ENCODE measurements around the gene ZSCAN21. TPM values are rescaled to one million over a fixed set of nuclear protein-coding genes. Genes with fewer than 3 reads are reported as not detected.

Gene ZSCAN21
- total RNA-seq, 2 donors from 2014 or later = 22.7 to 25.1 TPM

DNA sequence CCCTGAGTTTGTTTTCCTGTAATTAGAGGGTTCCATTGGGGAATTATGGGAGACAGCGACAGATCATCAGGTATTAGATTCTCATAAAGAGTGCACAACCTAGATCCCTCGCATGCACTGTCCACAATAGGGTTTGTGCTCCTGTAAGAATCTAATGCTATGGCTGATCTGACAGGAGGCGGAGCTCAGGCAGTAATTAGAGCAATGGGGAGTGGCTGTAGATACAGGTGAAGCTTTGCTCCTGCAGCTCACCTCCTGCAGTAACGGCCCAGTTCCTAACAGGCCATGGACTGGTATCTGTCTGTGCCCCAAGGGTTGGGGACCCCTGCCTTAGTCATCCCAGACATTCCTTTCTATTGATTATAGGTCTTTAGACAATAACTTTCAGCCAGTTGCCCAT lies 894 bp upstream of the ZSCAN21 start:
- 92 to 96% methylated on average over 3 to 4 of the region's 4 CpGs for WGBS, 2 experiments (ENCODE audit: insufficient coverage in 1 of 2, insufficient read length in 1 of 2)
- H3K36me3 ChIP-seq (ENCODE audit: control insufficient read depth, insufficient read depth, low read length) = peaks cover 4% of the 10 kb centered on the region
- H3K27ac ChIP-seq (ENCODE audit: low read depth, low read length) = no peak overlapping the region
- H3K36me3 Mint-ChIP-seq (ENCODE audit: low read depth) = peaks cover 11% of the 10 kb centered on the region
- H3K9me3 ChIP-seq (ENCODE audit: control insufficient read depth, low read length) = no peaks in the 10 kb centered on the region
- TF ChIP-seq, protein P1, sequence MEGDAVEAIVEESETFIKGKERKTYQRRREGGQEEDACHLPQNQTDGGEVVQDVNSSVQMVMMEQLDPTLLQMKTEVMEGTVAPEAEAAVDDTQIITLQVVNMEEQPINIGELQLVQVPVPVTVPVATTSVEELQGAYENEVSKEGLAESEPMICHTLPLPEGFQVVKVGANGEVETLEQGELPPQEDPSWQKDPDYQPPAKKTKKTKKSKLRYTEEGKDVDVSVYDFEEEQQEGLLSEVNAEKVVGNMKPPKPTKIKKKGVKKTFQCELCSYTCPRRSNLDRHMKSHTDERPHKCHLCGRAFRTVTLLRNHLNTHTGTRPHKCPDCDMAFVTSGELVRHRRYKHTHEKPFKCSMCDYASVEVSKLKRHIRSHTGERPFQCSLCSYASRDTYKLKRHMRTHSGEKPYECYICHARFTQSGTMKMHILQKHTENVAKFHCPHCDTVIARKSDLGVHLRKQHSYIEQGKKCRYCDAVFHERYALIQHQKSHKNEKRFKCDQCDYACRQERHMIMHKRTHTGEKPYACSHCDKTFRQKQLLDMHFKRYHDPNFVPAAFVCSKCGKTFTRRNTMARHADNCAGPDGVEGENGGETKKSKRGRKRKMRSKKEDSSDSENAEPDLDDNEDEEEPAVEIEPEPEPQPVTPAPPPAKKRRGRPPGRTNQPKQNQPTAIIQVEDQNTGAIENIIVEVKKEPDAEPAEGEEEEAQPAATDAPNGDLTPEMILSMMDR (conservative IDR thresholded peaks at IDR 0.05) = no peak
- H3K27me3 Mint-ChIP-seq (ENCODE audit: insufficient read depth) = no peaks in the 10 kb centered on the region
- no peaks in the 10 kb centered on the region for H3K4me1 ChIP-seq (ENCODE audit: control insufficient read depth, insufficient read depth, low read length)
- H3K9me3 Mint-ChIP-seq = peaks cover 9% of the 10 kb centered on the region
- peaks cover 1% of the 10 kb centered on the region for H3K4me1 Mint-ChIP-seq
- no peak overlapping the region for H3K4me3 ChIP-seq (ENCODE audit: low read length)
- H3K27ac Mint-ChIP-seq = no peak overlapping the region
- H3K27me3 ChIP-seq (ENCODE audit: control insufficient read depth, insufficient read depth, low read length, poor library complexity, severe bottlenecking) = no peaks in the 10 kb centered on the region
- H3K9ac ChIP-seq (ENCODE audit: extremely low read depth, low read length, poor library complexity, severe bottlenecking) = no peak overlapping the region
- no peak for DNase-seq
- H3K4me3 Mint-ChIP-seq = peak overlapping the region; percentile 90

DNA sequence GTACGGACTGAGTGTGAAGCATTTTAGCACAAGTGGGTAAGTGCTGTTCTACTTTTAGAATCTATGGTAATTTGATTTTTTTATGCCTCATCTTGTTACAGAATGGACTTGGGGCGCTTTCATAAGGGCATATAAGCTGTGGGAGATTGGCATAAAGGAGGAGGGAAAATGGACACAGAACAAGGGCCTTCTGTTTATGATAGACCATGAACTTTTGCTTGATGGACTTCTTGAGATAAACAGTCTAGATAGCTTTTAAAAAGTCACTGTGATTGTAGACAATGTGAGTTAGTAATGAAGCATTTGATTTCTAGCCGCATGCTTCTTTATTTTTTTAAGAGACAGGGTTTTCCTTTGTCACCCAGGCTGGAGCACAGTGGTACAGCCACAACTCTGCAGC lies 2.0 kb downstream of the ZSCAN21 start:
- 97 to 100% methylated on average over 3 of the region's 3 CpGs for WGBS, 2 experiments (ENCODE audit: insufficient coverage in 1 of 2, insufficient read length in 1 of 2)
- DNase-seq = no peak
- peak overlapping the region; percentile 90 for H3K4me3 Mint-ChIP-seq
- peaks cover 15% of the 10 kb centered on the region for H3K36me3 ChIP-seq (ENCODE audit: control insufficient read depth, insufficient read depth, low read length)
- peaks cover 18% of the 10 kb centered on the region for H3K36me3 Mint-ChIP-seq (ENCODE audit: low read depth)
- H3K4me3 ChIP-seq (ENCODE audit: low read length) = no peak overlapping the region
- H3K4me1 Mint-ChIP-seq = peaks cover 1% of the 10 kb centered on the region
- TF ChIP-seq, protein P1 (conservative IDR thresholded peaks at IDR 0.05) = no peak
- no peaks in the 10 kb centered on the region for H3K4me1 ChIP-seq (ENCODE audit: control insufficient read depth, insufficient read depth, low read length)
- H3K9me3 ChIP-seq (ENCODE audit: control insufficient read depth, low read length) = no peaks in the 10 kb centered on the region
- no peaks in the 10 kb centered on the region for H3K27me3 Mint-ChIP-seq (ENCODE audit: insufficient read depth)
- peaks cover 2% of the 10 kb centered on the region for H3K9me3 Mint-ChIP-seq
- no peak overlapping the region for H3K27ac ChIP-seq (ENCODE audit: low read depth, low read length)
- H3K9ac ChIP-seq (ENCODE audit: extremely low read depth, low read length, poor library complexity, severe bottlenecking) = no peak overlapping the region
- H3K27me3 ChIP-seq (ENCODE audit: control insufficient read depth, insufficient read depth, low read length, poor library complexity, severe bottlenecking) = no peaks in the 10 kb centered on the region
- H3K27ac Mint-ChIP-seq = no peak overlapping the region

DNA sequence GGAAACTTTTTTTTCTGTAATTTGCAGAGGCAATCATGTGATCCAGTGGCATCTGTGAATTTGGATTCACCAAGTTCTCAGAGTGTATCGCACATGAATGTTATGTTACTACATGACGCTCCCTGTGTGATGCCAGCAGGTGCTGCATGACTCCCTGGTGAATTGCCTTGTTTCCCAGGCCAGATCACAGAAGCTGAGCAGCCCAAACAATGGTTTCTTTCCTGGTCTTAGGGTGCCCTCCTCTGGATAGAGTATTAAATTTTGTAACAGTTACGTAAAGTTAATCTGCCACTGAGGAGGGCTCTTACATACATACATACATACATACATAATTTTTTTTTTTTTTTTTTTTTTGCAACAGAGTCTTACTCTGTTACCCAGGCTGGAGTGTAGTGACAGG lies 3.6 kb downstream of the ZSCAN21 start:
- H3K4me1 ChIP-seq (ENCODE audit: control insufficient read depth, insufficient read depth, low read length) = no peaks in the 10 kb centered on the region
- no peak overlapping the region for H3K4me3 ChIP-seq (ENCODE audit: low read length)
- DNase-seq = peak; percentile 70
- peaks cover 31% of the 10 kb centered on the region for H3K36me3 ChIP-seq (ENCODE audit: control insufficient read depth, insufficient read depth, low read length)
- no peaks in the 10 kb centered on the region for H3K27me3 ChIP-seq (ENCODE audit: control insufficient read depth, insufficient read depth, low read length, poor library complexity, severe bottlenecking)
- H3K4me1 Mint-ChIP-seq = peaks cover 1% of the 10 kb centered on the region
- peaks cover 34% of the 10 kb centered on the region for H3K36me3 Mint-ChIP-seq (ENCODE audit: low read depth)
- no peak overlapping the region for H3K4me3 Mint-ChIP-seq
- H3K9me3 ChIP-seq (ENCODE audit: control insufficient read depth, low read length) = no peaks in the 10 kb centered on the region
- H3K27ac ChIP-seq (ENCODE audit: low read depth, low read length) = no peak overlapping the region
- 87 to 94% methylated on average over 2 to 3 of the region's 3 CpGs for WGBS, 2 experiments (ENCODE audit: insufficient coverage in 1 of 2, insufficient read length in 1 of 2)
- H3K9me3 Mint-ChIP-seq = peaks cover 2% of the 10 kb centered on the region
- TF ChIP-seq, protein P1 (conservative IDR thresholded peaks at IDR 0.05) = peak; percentile 61
- no peaks in the 10 kb centered on the region for H3K27me3 Mint-ChIP-seq (ENCODE audit: insufficient read depth)
- no peak overlapping the region for H3K9ac ChIP-seq (ENCODE audit: extremely low read depth, low read length, poor library complexity, severe bottlenecking)
- H3K27ac Mint-ChIP-seq = no peak overlapping the region
